K562 (cell line): ENCODE measurements around the gene NVL. TPM values are rescaled to one million over a fixed set of nuclear protein-coding genes. Genes with fewer than 3 reads are reported as not detected.

ENCODE experiments used
- ATF1 ChIP-seq, 2 experiments: fragments of 450-650 bp in 1 of 2; IDR thresholded peaks; 2 replicates each; pipeline ENCODE4 v1.6.1; 2016; ENCODE audit warnings: missing compliant biosample characterization in 1 of 2, missing genetic modification characterization in 1 of 2
- CSDE1 ChIP-seq, 2 experiments: fragments of 450-650 bp; IDR thresholded peaks; 2 replicates each; pipeline ENCODE4 v1.6.1; 2016; ENCODE audit warnings: mild to moderate bottlenecking in 1 of 2
- DEAF1 ChIP-seq: fragments of 450-650 bp; formaldehyde crosslinking; IDR thresholded peaks from 2 replicates; pipeline ENCODE4 v1.4.0; 2020; ENCODE audit warnings: mild to moderate bottlenecking, moderate library complexity
- EP300 ChIP-seq: IDR thresholded peaks from 2 replicates; pipeline ENCODE4 v1.6.1; 2012; ENCODE audit warnings: low read length, improper control_type of control experiment
- FIP1L1 ChIP-seq: fragments of 200-400 bp; formaldehyde crosslinking; IDR thresholded peaks from 2 replicates; pipeline ENCODE4 v1.6.1; 2018; ENCODE audit warnings: mild to moderate bottlenecking, low read depth, low read length; ENCODE audit not compliant: poor library complexity, severe bottlenecking
- GATA2 ChIP-seq: sonication (generic); formaldehyde crosslinking; IDR thresholded peaks from 2 replicates; pipeline ENCODE4 v1.4.0; 2020; ENCODE audit warnings: mild to moderate bottlenecking, missing genetic modification reagents
- HNRNPLL ChIP-seq: fragments of 200-400 bp; formaldehyde crosslinking; IDR thresholded peaks from 2 replicates; pipeline ENCODE4 v1.6.1; 2017; ENCODE audit warnings: low read length, low read depth, mild to moderate bottlenecking; ENCODE audit not compliant: poor library complexity, severe bottlenecking
- KDM4B ChIP-seq, 2 experiments: fragments of 450-650 bp in 1 of 2; sonication (generic) in 1 of 2; IDR thresholded peaks; 2 replicates each; pipeline ENCODE4 v1.6.1; 2016 to 2017; ENCODE audit warnings: borderline replicate concordance in 2 of 2, antibody characterized with exemption in 1 of 2, low read depth in 1 of 2, mild to moderate bottlenecking in 1 of 2
- MXD1 ChIP-seq: fragments of 250-450 bp; sonication (Bioruptor Pico); IDR thresholded peaks from 2 replicates; pipeline ENCODE4 v1.8.0; 2021; ENCODE audit warnings: borderline replicate concordance, mild to moderate bottlenecking, moderate library complexity; ENCODE audit not compliant: poor library complexity, severe bottlenecking
- MYBL2 ChIP-seq, 2 experiments: fragments of 450-650 bp in 1 of 2; sonication (generic) in 1 of 2; formaldehyde crosslinking in 1 of 2; IDR thresholded peaks; 2 replicates each; pipeline versions ENCODE4 v1.6.1 to v1.8.1; 2017 to 2022; ENCODE audit warnings: borderline replicate concordance in 1 of 2, inconsistent platforms in 1 of 2, low read depth in 1 of 2, mild to moderate bottlenecking in 1 of 2, missing genetic modification reagents in 1 of 2, moderate library complexity in 1 of 2
- NR1H2 ChIP-seq: sonication (generic); formaldehyde crosslinking; IDR thresholded peaks from 2 replicates; pipeline ENCODE4 v1.4.0; 2020; ENCODE audit warnings: mild to moderate bottlenecking, missing genetic modification reagents
- PML ChIP-seq: IDR thresholded peaks from 2 replicates; pipeline ENCODE4 v1.6.1; 2012; ENCODE audit warnings: low read length, inconsistent platforms
- PRPF4 ChIP-seq: fragments of 200-400 bp; formaldehyde crosslinking; IDR thresholded peaks from one replicate; pipeline ENCODE4 v1.6.1; 2017; ENCODE audit warnings: low read length, low read depth, mild to moderate bottlenecking; ENCODE audit not compliant: insufficient read depth, poor library complexity, severe bottlenecking
- RBBP5 ChIP-seq: fragments of 200-600 bp; sonication (generic); IDR thresholded peaks from 2 replicates; pipeline ENCODE4 v1.6.1; 2012; ENCODE audit warnings: borderline replicate concordance, mild to moderate bottlenecking, low read length, control low read depth, inconsistent platforms; ENCODE audit not compliant: insufficient read depth, poor library complexity, severe bottlenecking
- RFX5 ChIP-seq: IDR thresholded peaks from 2 replicates; pipeline ENCODE4 v1.6.1; 2011; ENCODE audit warnings: low read depth, mild to moderate bottlenecking, improper control_type of control experiment, low read length
- RUNX1 ChIP-seq: sonication (generic); IDR thresholded peaks from 2 replicates; pipeline ENCODE4 v1.6.1; 2016; ENCODE audit warnings: antibody characterized with exemption, low read depth
- SPI1 ChIP-seq: IDR thresholded peaks from 2 replicates; pipeline ENCODE4 v1.6.1; 2011; ENCODE audit warnings: low read depth, low read length, control low read depth, borderline replicate concordance
- TCFL5 ChIP-seq: fragments of 250-450 bp; sonication (Bioruptor Pico); conservative IDR thresholded peaks from 2 replicates; pipeline ENCODE4 v1.6.1; 2021; ENCODE audit warnings: mild to moderate bottlenecking, moderate library complexity, matching md5 sums
- TRIM24 ChIP-seq, 2 experiments: fragments of 450-650 bp; IDR thresholded peaks; 2 replicates each; pipeline ENCODE4 v1.6.1; 2016
- WHSC1 ChIP-seq: IDR thresholded peaks from one replicate; pipeline ENCODE4 v1.6.1; 2012; ENCODE audit warnings: low read length, control low read depth, inconsistent platforms
- ZBTB17 ChIP-seq: fragments of 450-650 bp; formaldehyde crosslinking; IDR thresholded peaks from 2 replicates; pipeline ENCODE4 v1.4.0; 2020; ENCODE audit warnings: mild to moderate bottlenecking
- ZNF449 ChIP-seq: fragments of 250-450 bp; sonication (Bioruptor Pico); IDR thresholded peaks from 2 replicates; pipeline ENCODE4 v1.8.0; 2022; ENCODE audit warnings: moderate library complexity, mild to moderate bottlenecking, inconsistent platforms
- ZNF76 ChIP-seq: fragments of 250-450 bp; sonication (Bioruptor Pico); IDR thresholded peaks from 2 replicates; pipeline ENCODE4 v1.4.0; 2020; ENCODE audit warnings: mild to moderate bottlenecking, moderate library complexity, borderline replicate concordance
- polyA plus RNA-seq, 8 experiments: library from polyadenylated mRNA; depleted of rRNA in 4 of 8; stranded (reverse) in 5 of 8; unstranded in 3 of 8; fragments of >200 nt; fragmentation: Nextera tagmentation in 2 of 8; fragmentation: Illumina TruSeq in 1 of 8; extraction: Ambion mirVana in 2 of 8; extraction: Trizol in 1 of 8; gene quantifications; 2 replicates each; pipeline versions ENCODE4 v1.2.1 to v1.2.3, GENCODE V29; 2011 to 2014; ENCODE audit warnings: inconsistent platforms in 1 of 8, missing spikeins in 1 of 8
- total RNA-seq, 7 experiments: library from RNA; depleted of rRNA in 6 of 7; stranded (reverse); fragments of >200 nt in 6 of 7; fragmentation: Illumina TruSeq in 2 of 7; extraction: Trizol in 2 of 7; gene quantifications; 2 replicates each; pipeline versions ENCODE4 v1.2.1 to v1.2.3, GENCODE V29; 2011 to 2021; ENCODE audit warnings: low replicate concordance in 1 of 7

NVL gene
- total and polyA plus RNA-seq, 9 of the 15 experiments (the other 6 are each of a cell fraction or from before 2014, with no cell fraction given): 32.5 to 86.6 (median 62.9) TPM

- TF ChIP-seq DEAF1 (0 out of 2 replicates have a peak, but pooled peaks have one; percentile 43), MYBL2 (IDR thresholded peaks at IDR 0.05; ENCODE audit: low read depth) (peak; percentile 15; the same call in 1 of the 2 replicates), MYBL2 (CRISPR knock-in tag; IDR thresholded peaks at IDR 0.05; ENCODE audit: borderline replicate concordance) (no peak), RFX5 (no peak), WHSC1 (no peak), TCFL5 (CRISPR knock-in tag) (no peak), TRIM24 (IDR thresholded peaks at IDR 0.05) (peak in 1 of 2 experiments; percentile 93; a peak in 2 of 4 replicates), NR1H2 (CRISPR knock-in tag) (0 out of 2 replicates have a peak, but pooled peaks have one; percentile 62), KDM4B (IDR thresholded peaks at IDR 0.05; ENCODE audit: borderline replicate concordance in 2 of 2, low read depth in 1 of 2) (peak in 1 of 2 experiments; percentile 88; a peak in 2 of 4 replicates), RBBP5 (peak; percentile 98), SPI1 (peak; percentile 92), CSDE1 (IDR thresholded peaks at IDR 0.05) (0 out of 4 replicates have a peak, but pooled peaks of 1 of the 2 experiments have one; percentile 11), ZNF449 (CRISPR knock-in tag) (peak; percentile 68; the same call in 1 of the 2 replicates), ZBTB17 (peak; percentile 83), ATF1 (CRISPR knock-in tag; IDR thresholded peaks at IDR 0.05) (no peak), ATF1 (tag; IDR thresholded peaks at IDR 0.05) (peak; percentile 89), HNRNPLL (peak; percentile 91), MXD1 (CRISPR knock-in tag) (peak; percentile 12), PML (peak; percentile 86), PRPF4 (no peak), FIP1L1 (peak; percentile 54), EP300 (peak; percentile 70), RUNX1 (0 out of 2 replicates have a peak, but pooled peaks have one; percentile 42), ZNF76 (CRISPR knock-in tag) (peak; percentile 80; the same call in 1 of the 2 replicates), GATA2 (CRISPR knock-in tag) (peak; percentile 56; the same call in 1 of the 2 replicates)
Observed at GRCh38 chr1:224329842-224330753, at the start of gene NVL (continued).
